ENCODE measurements around the gene NAV2.

The NAV2 gene

GRCh38 chr11:19718951-19719350 lies 6.3 kb downstream of the NAV2 start:
- peak; percentile 81 for DNase-seq (ENCODE audit: low spot score)

- no peak for DNase-seq (ENCODE audit: low spot score)
Measured at GRCh38 chr11:19719960-19720359, 7.3 kb downstream of the NAV2 start.

- DNase-seq (ENCODE audit: low spot score) = no peak
Measured at GRCh38 chr11:19721176-19721575, 8.5 kb downstream of the NAV2 start.

- DNase-seq (ENCODE audit: low spot score) = no peak
Measured at GRCh38 chr11:19722702-19723101, 10.1 kb downstream of the NAV2 start.

GRCh38 chr11:19723572-19724342 lies 11.1 kb downstream of the NAV2 start:
- DNase-seq (ENCODE audit: low spot score) = peak; percentile 46

- no peak for DNase-seq (ENCODE audit: low spot score)
Measured at GRCh38 chr11:19724765-19725164, 12.1 kb downstream of the NAV2 start.

GRCh38 chr11:19725379-19726079 lies 12.9 kb downstream of the NAV2 start:
- DNase-seq (ENCODE audit: low spot score) = no peak

- DNase-seq (ENCODE audit: low spot score) = peak; percentile 93
Measured at GRCh38 chr11:19727246-19727645, 14.6 kb downstream of the NAV2 start.

GRCh38 chr11:19728436-19728835 lies 15.8 kb downstream of the NAV2 start:
- DNase-seq (ENCODE audit: low spot score) = no peak

GRCh38 chr11:19729141-19729540 lies 16.5 kb downstream of the NAV2 start:
- peak; percentile 97 for DNase-seq (ENCODE audit: low spot score)

- DNase-seq (ENCODE audit: low spot score) = peak; percentile 96
Measured at GRCh38 chr11:19730373-19730772, 17.7 kb downstream of the NAV2 start.

GRCh38 chr11:19734171-19734570 lies 21.5 kb downstream of the NAV2 start:
- DNase-seq (ENCODE audit: low spot score) = no peak

GRCh38 chr11:19735157-19735908 lies 22.7 kb downstream of the NAV2 start:
- DNase-seq (ENCODE audit: low spot score) = no peak

- DNase-seq (ENCODE audit: low spot score) = no peak
Measured at GRCh38 chr11:19735909-19736498, 23.4 kb downstream of the NAV2 start.

- no peak for DNase-seq (ENCODE audit: low spot score)
Measured at GRCh38 chr11:19736831-19737230, 24.2 kb downstream of the NAV2 start.

- DNase-seq (ENCODE audit: low spot score) = no peak
Measured at GRCh38 chr11:19737575-19737974, 24.9 kb downstream of the NAV2 start.

GRCh38 chr11:19738124-19738523 lies 25.5 kb downstream of the NAV2 start:
- DNase-seq (ENCODE audit: low spot score) = no peak

- no peak for DNase-seq (ENCODE audit: low spot score)
Measured at GRCh38 chr11:19739872-19740271, 27.2 kb downstream of the NAV2 start.

- no peak for DNase-seq (ENCODE audit: low spot score)
Measured at GRCh38 chr11:19740586-19740985, 27.9 kb downstream of the NAV2 start.

- DNase-seq (ENCODE audit: low spot score) = peak; percentile 91
Measured at GRCh38 chr11:19742588-19743292, 30.1 kb downstream of the NAV2 start.

GRCh38 chr11:19743622-19744021 lies 31.0 kb downstream of the NAV2 start:
- DNase-seq (ENCODE audit: low spot score) = no peak

- no peak for DNase-seq (ENCODE audit: low spot score)
Measured at GRCh38 chr11:19744130-19744529, 31.5 kb downstream of the NAV2 start.

All from cerebellar cortex (tissue), 1 donor.